Measurements from ENCODE around the gene ATP11B.

DNA sequence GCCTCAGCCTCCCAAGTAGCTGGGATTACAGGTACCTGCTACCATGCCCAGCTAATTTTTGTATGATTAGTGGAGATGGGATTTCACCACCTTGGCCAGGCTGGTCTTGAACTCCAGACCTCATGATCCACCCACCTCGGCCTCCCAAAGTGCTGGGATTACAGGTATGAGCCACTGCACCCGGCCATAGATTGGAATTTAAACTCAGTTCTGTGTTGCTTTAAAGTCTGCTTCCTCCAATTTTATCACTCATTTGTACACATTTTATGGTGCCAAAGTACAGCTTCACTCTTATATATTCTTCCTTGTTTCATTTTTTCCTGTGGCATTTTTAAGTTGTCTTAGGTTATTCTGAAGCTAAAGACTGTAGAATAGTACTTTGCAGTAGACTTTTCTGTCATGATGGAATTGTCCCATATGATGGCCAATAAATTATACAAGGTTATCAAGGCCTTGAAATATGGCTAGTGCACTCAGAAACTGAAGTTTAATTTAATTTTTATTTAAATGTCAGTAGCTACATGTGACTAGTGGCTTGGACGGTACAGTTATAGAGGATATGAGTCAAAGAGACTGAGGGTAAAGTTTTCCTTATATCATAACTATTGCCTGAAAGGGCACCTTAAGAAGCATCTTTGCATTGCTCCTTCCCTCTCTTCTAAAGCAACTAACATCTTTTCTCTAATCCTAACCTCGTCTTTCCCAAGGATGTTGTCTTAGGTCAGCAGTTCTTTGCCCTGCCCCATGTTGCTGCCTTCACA lies 28.1 kb downstream of the ATP11B start:
- TF ChIP-seq, protein P1, sequence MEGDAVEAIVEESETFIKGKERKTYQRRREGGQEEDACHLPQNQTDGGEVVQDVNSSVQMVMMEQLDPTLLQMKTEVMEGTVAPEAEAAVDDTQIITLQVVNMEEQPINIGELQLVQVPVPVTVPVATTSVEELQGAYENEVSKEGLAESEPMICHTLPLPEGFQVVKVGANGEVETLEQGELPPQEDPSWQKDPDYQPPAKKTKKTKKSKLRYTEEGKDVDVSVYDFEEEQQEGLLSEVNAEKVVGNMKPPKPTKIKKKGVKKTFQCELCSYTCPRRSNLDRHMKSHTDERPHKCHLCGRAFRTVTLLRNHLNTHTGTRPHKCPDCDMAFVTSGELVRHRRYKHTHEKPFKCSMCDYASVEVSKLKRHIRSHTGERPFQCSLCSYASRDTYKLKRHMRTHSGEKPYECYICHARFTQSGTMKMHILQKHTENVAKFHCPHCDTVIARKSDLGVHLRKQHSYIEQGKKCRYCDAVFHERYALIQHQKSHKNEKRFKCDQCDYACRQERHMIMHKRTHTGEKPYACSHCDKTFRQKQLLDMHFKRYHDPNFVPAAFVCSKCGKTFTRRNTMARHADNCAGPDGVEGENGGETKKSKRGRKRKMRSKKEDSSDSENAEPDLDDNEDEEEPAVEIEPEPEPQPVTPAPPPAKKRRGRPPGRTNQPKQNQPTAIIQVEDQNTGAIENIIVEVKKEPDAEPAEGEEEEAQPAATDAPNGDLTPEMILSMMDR (IDR thresholded peaks at IDR 0.05): no peak
- no peak for TF ChIP-seq EP300 (IDR thresholded peaks at IDR 0.05)

All from tibial nerve (tissue), 4 donors.